Measurements from ENCODE around the gene NOL12.
A peak's percentile ranks its signal among the peaks of the same experiment; 100 is the strongest.

NOL12 gene

GRCh38 chr22:37672920-37673455 lies 13.2 kb upstream of the NOL12 start:
- Histone ChIP-seq H3K27me3 (replicated peaks) (no peaks in the 10 kb centered on the region), H3K4me3 (ENCODE audit: low read depth, low read length) (no peak overlapping the region), H3K36me3 (replicated peaks) (peaks cover 8% of the 10 kb centered on the region), H3K27ac (no peak overlapping the region)
- DNase-seq: no peak
- in situ Hi-C loops (cut with HindIII; ENCODE audit: low pct_ligation_motif_present, low sequenced_read_pairs): no loop called here
- TF ChIP-seq CTCF (IDR thresholded peaks at IDR 0.05; ENCODE audit: low read depth, low read length, missing control alignments): no peak

GRCh38 chr22:37674248-37674647 lies 11.9 kb upstream of the NOL12 start:
- DNase-seq: no peak
- Histone ChIP-seq H3K27ac (no peak overlapping the region), H3K27me3 (replicated peaks) (no peaks in the 10 kb centered on the region), H3K36me3 (replicated peaks) (peaks cover 18% of the 10 kb centered on the region), H3K4me3 (ENCODE audit: low read depth, low read length) (no peak overlapping the region)
- in situ Hi-C loops (cut with HindIII; ENCODE audit: low pct_ligation_motif_present, low sequenced_read_pairs): no loop called here
- TF ChIP-seq CTCF (IDR thresholded peaks at IDR 0.05; ENCODE audit: low read depth, low read length, missing control alignments): no peak

GRCh38 chr22:37674951-37675929 lies 10.9 kb upstream of the NOL12 start, which contains the start of gene LGALS1:
TSS of gene LGALS1 (plus strand) at chr22:37675636. CDS start at chr22:37675703, 67 bp downstream.
- peak; percentile 33 for TF ChIP-seq CTCF (IDR thresholded peaks at IDR 0.05; ENCODE audit: low read depth, low read length, missing control alignments)
- Histone ChIP-seq H3K36me3 (replicated peaks) (peaks cover 27% of the 10 kb centered on the region), H3K27ac (peak within 1 kb of the TSS; percentile 79), H3K4me3 (ENCODE audit: low read depth, low read length) (peak within 1 kb of the TSS; percentile 93), H3K27me3 (replicated peaks) (no peaks in the 10 kb centered on the region)
- peak; percentile 97 for DNase-seq
- in situ Hi-C loops (cut with HindIII; ENCODE audit: low pct_ligation_motif_present, low sequenced_read_pairs): no loop called here

- Histone ChIP-seq H3K27ac (peak overlapping the region; percentile 79), H3K36me3 (replicated peaks) (peaks cover 27% of the 10 kb centered on the region), H3K27me3 (replicated peaks) (no peaks in the 10 kb centered on the region), H3K4me3 (ENCODE audit: low read depth, low read length) (peak overlapping the region; percentile 93)
- no peak for DNase-seq
- TF ChIP-seq CTCF (IDR thresholded peaks at IDR 0.05; ENCODE audit: low read depth, low read length, missing control alignments): no peak
- in situ Hi-C loops (cut with HindIII; ENCODE audit: low pct_ligation_motif_present, low sequenced_read_pairs): no loop called here
Measured at GRCh38 chr22:37675930-37676735, 10.0 kb upstream of the NOL12 start.

GRCh38 chr22:37676736-37677492 lies 9.2 kb upstream of the NOL12 start:
- Histone ChIP-seq H3K36me3 (replicated peaks) (peaks cover 27% of the 10 kb centered on the region), H3K27ac (peak overlapping the region; percentile 79), H3K4me3 (ENCODE audit: low read depth, low read length) (peak overlapping the region; percentile 93), H3K27me3 (replicated peaks) (no peaks in the 10 kb centered on the region)
- in situ Hi-C loops (cut with HindIII; ENCODE audit: low pct_ligation_motif_present, low sequenced_read_pairs): no loop called here
- no peak for TF ChIP-seq CTCF (IDR thresholded peaks at IDR 0.05; ENCODE audit: low read depth, low read length, missing control alignments)
- peak; percentile 97 for DNase-seq

Measured in brain microvascular endothelial cell (primary cell).